K562 (cell line): Measurements from ENCODE around the gene RIC8B. TPM values are rescaled to one million over a fixed set of nuclear protein-coding genes. Genes with fewer than 3 reads are reported as not detected.

Experiments used
- ARID1B ChIP-seq: fragments of 450-650 bp; IDR thresholded peaks from 2 replicates; pipeline ENCODE4 v1.6.1; 2016; ENCODE audit warnings: antibody characterized with exemption, mild to moderate bottlenecking, inconsistent platforms
- CREM ChIP-seq: IDR thresholded peaks from 2 replicates; pipeline ENCODE4 v1.6.1; 2014; ENCODE audit warnings: antibody characterized with exemption, low read depth
- DPF2 ChIP-seq: fragments of 450-650 bp; IDR thresholded peaks from 2 replicates; pipeline ENCODE4 v1.6.1; 2016
- ERF ChIP-seq: fragments of 450-650 bp; formaldehyde crosslinking; IDR thresholded peaks from 2 replicates; pipeline ENCODE4 v1.4.0; 2020; ENCODE audit warnings: mild to moderate bottlenecking, mixed read lengths
- FIP1L1 ChIP-seq: fragments of 200-400 bp; formaldehyde crosslinking; IDR thresholded peaks from 2 replicates; pipeline ENCODE4 v1.6.1; 2018; ENCODE audit warnings: mild to moderate bottlenecking, low read depth, low read length; ENCODE audit not compliant: poor library complexity, severe bottlenecking
- FOS ChIP-seq: IDR thresholded peaks from 3 replicates; pipeline ENCODE4 v1.6.1; 2011; ENCODE audit not compliant: insufficient read length; ENCODE audit errors: extremely low read depth
- FOXA1 ChIP-seq: fragments of 450-650 bp; IDR thresholded peaks from 2 replicates; pipeline ENCODE4 v1.6.1; 2016; ENCODE audit warnings: mild to moderate bottlenecking, borderline replicate concordance
- KLF16 ChIP-seq: IDR thresholded peaks from 2 replicates; pipeline ENCODE4 v1.6.1; 2016; ENCODE audit warnings: antibody characterized with exemption
- MED1 ChIP-seq: sonication (generic); formaldehyde crosslinking; IDR thresholded peaks from 2 replicates; pipeline ENCODE4 v1.8.1; 2023; ENCODE audit warnings: missing genetic modification reagents, borderline replicate concordance
- MEIS2 ChIP-seq: fragments of 450-650 bp; IDR thresholded peaks from 2 replicates; pipeline ENCODE4 v1.6.1; 2014; ENCODE audit warnings: mild to moderate bottlenecking; ENCODE audit not compliant: partially characterized antibody
- NFIC ChIP-seq: fragments of 450-650 bp; IDR thresholded peaks from 2 replicates; pipeline ENCODE4 v1.6.1; 2017; ENCODE audit warnings: mild to moderate bottlenecking, inconsistent platforms
- POLR2B ChIP-seq: fragments of 450-650 bp; IDR thresholded peaks from 2 replicates; pipeline ENCODE4 v1.6.1; 2018; ENCODE audit warnings: low read depth; ENCODE audit not compliant: partially characterized antibody
- PTRF ChIP-seq: fragments of 450-650 bp; IDR thresholded peaks from 2 replicates; pipeline ENCODE4 v1.6.1; 2016; ENCODE audit warnings: mild to moderate bottlenecking, missing genetic modification characterization, missing compliant biosample characterization
- SMAD4 ChIP-seq: fragments of 250-450 bp; sonication (Bioruptor Pico); conservative IDR thresholded peaks from 2 replicates; pipeline ENCODE4 v1.8.0; 2021; ENCODE audit warnings: inconsistent platforms, mild to moderate bottlenecking, moderate library complexity
- SMARCC2 ChIP-seq: fragments of 450-650 bp; IDR thresholded peaks from 2 replicates; pipeline ENCODE4 v1.6.1; 2017; ENCODE audit warnings: antibody characterized with exemption, moderate library complexity, mild to moderate bottlenecking, low read depth
- SPI1 ChIP-seq: IDR thresholded peaks from 2 replicates; pipeline ENCODE4 v1.6.1; 2011; ENCODE audit warnings: low read depth, low read length, control low read depth, borderline replicate concordance
- SRSF3 ChIP-seq: fragments of 200-400 bp; formaldehyde crosslinking; IDR thresholded peaks from 2 replicates; pipeline ENCODE4 v1.6.1; 2016; ENCODE audit warnings: mild to moderate bottlenecking, low read length, moderate library complexity; ENCODE audit not compliant: insufficient read depth
- STAT5A ChIP-seq: IDR thresholded peaks from 2 replicates; pipeline ENCODE4 v1.6.1; 2012; ENCODE audit warnings: low read length, inconsistent platforms, borderline replicate concordance
- STAT5B ChIP-seq: fragments of 250-450 bp; sonication (Bioruptor Pico); IDR thresholded peaks from 2 replicates; pipeline ENCODE4 v1.8.0; 2021; ENCODE audit warnings: mild to moderate bottlenecking, inconsistent platforms
- TAF9B ChIP-seq: fragments of 450-650 bp; IDR thresholded peaks from 2 replicates; pipeline ENCODE4 v1.6.1; 2018; ENCODE audit warnings: mild to moderate bottlenecking; ENCODE audit not compliant: partially characterized antibody
- TCF3 ChIP-seq: sonication (generic); formaldehyde crosslinking; IDR thresholded peaks from 2 replicates; pipeline ENCODE4 v1.4.0; 2020; ENCODE audit warnings: mild to moderate bottlenecking, missing genetic modification reagents
- TEAD4 ChIP-seq, 2 experiments: sonication (generic) in 1 of 2; formaldehyde crosslinking in 1 of 2; IDR thresholded peaks; 2 replicates each; pipeline versions ENCODE4 v1.6.1 to v1.8.0; 2012 to 2022; ENCODE audit warnings: borderline replicate concordance in 1 of 2, inconsistent platforms in 1 of 2, low read length in 1 of 2, mild to moderate bottlenecking in 1 of 2, missing genetic modification reagents in 1 of 2
- ZEB2 ChIP-seq: fragments of 450-650 bp; IDR thresholded peaks from 2 replicates; pipeline ENCODE4 v1.6.1; 2016
- polyA plus RNA-seq, 8 experiments: library from polyadenylated mRNA; depleted of rRNA in 4 of 8; stranded (reverse) in 5 of 8; unstranded in 3 of 8; fragments of >200 nt; fragmentation: Nextera tagmentation in 2 of 8; fragmentation: Illumina TruSeq in 1 of 8; extraction: Ambion mirVana in 2 of 8; extraction: Trizol in 1 of 8; gene quantifications; 2 replicates each; pipeline versions ENCODE4 v1.2.1 to v1.2.3, GENCODE V29; 2011 to 2014; ENCODE audit warnings: inconsistent platforms in 1 of 8, missing spikeins in 1 of 8
- total RNA-seq, 7 experiments: library from RNA; depleted of rRNA in 6 of 7; stranded (reverse); fragments of >200 nt in 6 of 7; fragmentation: Illumina TruSeq in 2 of 7; extraction: Trizol in 2 of 7; gene quantifications; 2 replicates each; pipeline versions ENCODE4 v1.2.1 to v1.2.3, GENCODE V29; 2011 to 2021; ENCODE audit warnings: low replicate concordance in 1 of 7
- TF ChIP-seq, protein P1 (sequence below), 2 experiments: fragments of 150-350 bp in 1 of 2; IDR thresholded peaks; 2 replicates each; pipeline ENCODE4 v1.6.1; 2012 to 2016; ENCODE audit warnings: low read depth in 2 of 2, low read length in 2 of 2, mild to moderate bottlenecking in 1 of 2, moderate library complexity in 1 of 2
- TF ChIP-seq, protein P2 (sequence below): sonication (generic); IDR thresholded peaks from 2 replicates; pipeline ENCODE4 v1.6.1; 2016
- TF ChIP-seq, protein P3 (sequence below), 2 experiments: fragments of 450-650 bp in 1 of 2; sonication (generic) in 1 of 2; formaldehyde crosslinking in 1 of 2; IDR thresholded peaks in 1 of 2; conservative IDR thresholded peaks in 1 of 2; 2 replicates each; pipeline versions ENCODE4 v1.6.1 to v1.8.1; 2016 to 2023; ENCODE audit warnings: mild to moderate bottlenecking in 2 of 2, moderate library complexity in 2 of 2, inconsistent platforms in 1 of 2, missing genetic modification reagents in 1 of 2

RIC8B gene
- total and polyA plus RNA-seq, 9 of the 15 experiments (the other 6 are each of a cell fraction or from before 2014, with no cell fraction given): 0.92 to 8.1 (median 4.8) TPM

DNA sequence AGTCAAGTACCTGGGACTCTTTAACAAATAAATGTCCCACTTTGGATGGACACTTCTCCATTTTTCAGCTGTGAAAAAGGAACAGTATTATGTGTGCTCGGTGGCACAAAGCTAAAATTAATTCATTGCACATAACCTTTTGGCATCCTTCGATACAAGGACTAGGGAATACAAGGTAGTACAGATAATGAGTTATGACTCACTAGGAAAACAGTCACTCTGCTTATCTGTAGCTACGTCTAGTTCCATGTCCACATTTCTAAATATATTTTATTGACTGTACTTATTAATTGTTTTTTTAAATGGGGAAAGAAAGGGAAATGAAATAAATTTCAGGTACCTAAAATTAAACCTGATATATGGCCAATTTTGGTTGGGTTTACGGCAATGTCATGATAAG, 35.2 kb upstream of the RIC8B start (continued):
- TF ChIP-seq, protein P1, sequence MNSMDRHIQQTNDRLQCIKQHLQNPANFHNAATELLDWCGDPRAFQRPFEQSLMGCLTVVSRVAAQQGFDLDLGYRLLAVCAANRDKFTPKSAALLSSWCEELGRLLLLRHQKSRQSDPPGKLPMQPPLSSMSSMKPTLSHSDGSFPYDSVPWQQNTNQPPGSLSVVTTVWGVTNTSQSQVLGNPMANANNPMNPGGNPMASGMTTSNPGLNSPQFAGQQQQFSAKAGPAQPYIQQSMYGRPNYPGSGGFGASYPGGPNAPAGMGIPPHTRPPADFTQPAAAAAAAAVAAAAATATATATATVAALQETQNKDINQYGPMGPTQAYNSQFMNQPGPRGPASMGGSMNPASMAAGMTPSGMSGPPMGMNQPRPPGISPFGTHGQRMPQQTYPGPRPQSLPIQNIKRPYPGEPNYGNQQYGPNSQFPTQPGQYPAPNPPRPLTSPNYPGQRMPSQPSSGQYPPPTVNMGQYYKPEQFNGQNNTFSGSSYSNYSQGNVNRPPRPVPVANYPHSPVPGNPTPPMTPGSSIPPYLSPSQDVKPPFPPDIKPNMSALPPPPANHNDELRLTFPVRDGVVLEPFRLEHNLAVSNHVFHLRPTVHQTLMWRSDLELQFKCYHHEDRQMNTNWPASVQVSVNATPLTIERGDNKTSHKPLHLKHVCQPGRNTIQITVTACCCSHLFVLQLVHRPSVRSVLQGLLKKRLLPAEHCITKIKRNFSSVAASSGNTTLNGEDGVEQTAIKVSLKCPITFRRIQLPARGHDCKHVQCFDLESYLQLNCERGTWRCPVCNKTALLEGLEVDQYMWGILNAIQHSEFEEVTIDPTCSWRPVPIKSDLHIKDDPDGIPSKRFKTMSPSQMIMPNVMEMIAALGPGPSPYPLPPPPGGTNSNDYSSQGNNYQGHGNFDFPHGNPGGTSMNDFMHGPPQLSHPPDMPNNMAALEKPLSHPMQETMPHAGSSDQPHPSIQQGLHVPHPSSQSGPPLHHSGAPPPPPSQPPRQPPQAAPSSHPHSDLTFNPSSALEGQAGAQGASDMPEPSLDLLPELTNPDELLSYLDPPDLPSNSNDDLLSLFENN (IDR thresholded peaks at IDR 0.05; ENCODE audit: low read depth in 2 of 2, low read length in 2 of 2): 0 out of 4 replicates have a peak, but pooled peaks of 1 of the 2 experiments have one; percentile 42
- peak; percentile 32; the same call in 1 of the 2 replicates for TF ChIP-seq CREM
- TF ChIP-seq STAT5B (CRISPR knock-in tag): no peak
- peak; percentile 46; the same call in 1 of the 2 replicates for TF ChIP-seq SPI1
- TF ChIP-seq ZEB2: peak; percentile 77; the same call in 1 of the 2 replicates
- TF ChIP-seq SRSF3: no peak
- no peak for TF ChIP-seq NFIC
- no peak for TF ChIP-seq TAF9B
- no peak for TF ChIP-seq MED1 (CRISPR knock-in tag)
- peak; percentile 66 for TF ChIP-seq TCF3 (CRISPR knock-in tag)
- TF ChIP-seq SMARCC2: peak; percentile 72; the same call in 1 of the 2 replicates
- peak; percentile 78 for TF ChIP-seq TEAD4 (IDR thresholded peaks at IDR 0.05; ENCODE audit: low read length)
- no peak for TF ChIP-seq TEAD4 (CRISPR knock-in tag; IDR thresholded peaks at IDR 0.05; ENCODE audit: borderline replicate concordance)
- no peak for TF ChIP-seq ERF (CRISPR knock-in tag)
- peak; percentile 89 for TF ChIP-seq DPF2
- no peak for TF ChIP-seq FIP1L1
- TF ChIP-seq FOS: peak; percentile 36
- TF ChIP-seq PTRF (tag): no peak
- TF ChIP-seq KLF16: peak; percentile 4; the same call in 1 of the 2 replicates
- TF ChIP-seq FOXA1: peak; percentile 12; the same call in 1 of the 2 replicates
- no peak for TF ChIP-seq POLR2B
- TF ChIP-seq MEIS2: peak; percentile 25
- peak; percentile 91 for TF ChIP-seq ARID1B
- peak; percentile 32; the same call in 1 of the 2 replicates for TF ChIP-seq STAT5A
- TF ChIP-seq, protein P2, sequence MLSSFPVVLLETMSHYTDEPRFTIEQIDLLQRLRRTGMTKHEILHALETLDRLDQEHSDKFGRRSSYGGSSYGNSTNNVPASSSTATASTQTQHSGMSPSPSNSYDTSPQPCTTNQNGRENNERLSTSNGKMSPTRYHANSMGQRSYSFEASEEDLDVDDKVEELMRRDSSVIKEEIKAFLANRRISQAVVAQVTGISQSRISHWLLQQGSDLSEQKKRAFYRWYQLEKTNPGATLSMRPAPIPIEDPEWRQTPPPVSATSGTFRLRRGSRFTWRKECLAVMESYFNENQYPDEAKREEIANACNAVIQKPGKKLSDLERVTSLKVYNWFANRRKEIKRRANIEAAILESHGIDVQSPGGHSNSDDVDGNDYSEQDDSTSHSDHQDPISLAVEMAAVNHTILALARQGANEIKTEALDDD: peak; percentile 81
- TF ChIP-seq, protein P3, sequence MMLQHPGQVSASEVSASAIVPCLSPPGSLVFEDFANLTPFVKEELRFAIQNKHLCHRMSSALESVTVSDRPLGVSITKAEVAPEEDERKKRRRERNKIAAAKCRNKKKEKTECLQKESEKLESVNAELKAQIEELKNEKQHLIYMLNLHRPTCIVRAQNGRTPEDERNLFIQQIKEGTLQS (IDR thresholded peaks at IDR 0.05): peak; percentile 81
- TF ChIP-seq, protein P3 (CRISPR knock-in tag; conservative IDR thresholded peaks at IDR 0.05): no peak
- TF ChIP-seq SMAD4 (CRISPR knock-in tag): no peak
